K562 (cell line): ENCODE results near the gene BAHD1. TPM values are rescaled to one million over a fixed set of nuclear protein-coding genes. Genes with fewer than 3 reads are reported as not detected.
A peak's percentile ranks its signal among the peaks of the same experiment; 100 is the strongest.

Experiments
- ATAC-seq: fragments of 200-7000 bp; cut with Tn5 transposase; 3 replicates; pipeline ENCODE4 v1.9.1; 2020; ENCODE audit warnings: moderate library complexity
- BruUV-seq: library from RNA; stranded (reverse); fragments of 400-500 nt; replicated peaks from 2 replicates; lab custom pipeline; 2021; lab: Mats Ljungman, UMichigan
- CTCF ChIA-PET: fragments of 300-600 bp; formaldehyde crosslinking; extraction: SDS; loops from one replicate; lab custom pipeline; 2021; ENCODE audit warnings: low intra/inter-chr PET ratio; lab: Yijun Ruan, JAX
- POLR2A ChIA-PET: fragments of 300-600, 350-650 bp; sonication (Branson Sonifier 250); formaldehyde crosslinking; extraction: SDS; loops from one replicate; lab custom pipeline; 2021; ENCODE audit warnings: antibody characterized with exemption, inconsistent platforms; lab: Yijun Ruan, JAX
- DNase-seq, 4 experiments: peaks; one replicate each; pipeline versions ENCODE4 v3.0.0 to v3.0.0-alpha.2; 2011 to 2018; ENCODE audit warnings: low spot score in 3 of 4, mixed read lengths in 3 of 4; ENCODE audit errors: extremely low read depth in 1 of 4
- FAIRE-seq: peaks from 2 replicates; lab custom pipeline; 2011; peaks lifted over from hg19 to GRCh38; lab: Jason Lieb, UNC
- H2AFZ ChIP-seq: 2 replicates; pipeline ENCODE4 v1.6.0; 2011; ENCODE audit warnings: low read depth, low read length, control low read depth, inconsistent platforms
- H3K27ac ChIP-seq: fragments of 200-600 bp; 3 replicates; pipeline ENCODE4 v1.8.0; 2011; ENCODE audit warnings: low read depth, mild to moderate bottlenecking, control low read depth, inconsistent platforms, low read length, moderate library complexity, mixed read lengths; ENCODE audit errors: extremely low read depth
- H3K27me3 ChIP-seq, 2 experiments: fragments of 300-600 bp in 1 of 2; 2 replicates in 1 of 2; 3 replicates in 1 of 2; pipeline versions ENCODE4 v1.6.0 to v1.8.0; 2011; ENCODE audit warnings: inconsistent platforms in 2 of 2, low read length in 2 of 2, mild to moderate bottlenecking in 1 of 2, mixed read lengths in 1 of 2, moderate library complexity in 1 of 2; ENCODE audit not compliant: control insufficient read depth in 2 of 2, insufficient read depth in 2 of 2
- H3K36me3 ChIP-seq: fragments of 300-600 bp; 3 replicates; pipeline ENCODE4 v1.8.0; 2011; ENCODE audit warnings: mild to moderate bottlenecking, low read length, inconsistent platforms; ENCODE audit not compliant: control insufficient read depth, insufficient read depth
- H3K4me1 ChIP-seq, 2 experiments: fragments of 200-600 bp in 1 of 2; replicated peaks in 1 of 2; 2 replicates in 1 of 2; 3 replicates in 1 of 2; pipeline versions ENCODE4 v1.5.1 to v1.8.0; 2011; ENCODE audit warnings: inconsistent platforms in 2 of 2, low read length in 2 of 2, mild to moderate bottlenecking in 1 of 2, mixed read lengths in 1 of 2, moderate library complexity in 1 of 2; ENCODE audit not compliant: control insufficient read depth in 2 of 2, insufficient read depth in 2 of 2
- H3K4me2 ChIP-seq: 2 replicates; pipeline ENCODE4 v1.6.1; 2011; ENCODE audit warnings: low read length, control low read depth, inconsistent platforms, mixed read lengths; ENCODE audit not compliant: insufficient read depth
- H3K4me3 ChIP-seq: fragments of 200-600 bp; sonication (generic), shearing (Covaris generic); 2 replicates; pipeline ENCODE4 v1.5.1; 2016; ENCODE audit warnings: control low read depth, inconsistent platforms
- H3K79me2 ChIP-seq: fragments of 200-600 bp; 3 replicates; pipeline ENCODE4 v1.8.0; 2011; ENCODE audit warnings: low read length, inconsistent platforms; ENCODE audit not compliant: control insufficient read depth, insufficient read depth
- H3K9ac ChIP-seq, 2 experiments: 2 replicates each; pipeline versions ENCODE4 v1.6.0 to v1.6.1; 2011; ENCODE audit warnings: low read depth in 2 of 2, low read length in 2 of 2, control low read depth in 1 of 2, inconsistent platforms in 1 of 2, mild to moderate bottlenecking in 1 of 2, mixed read lengths in 1 of 2; ENCODE audit not compliant: insufficient read depth in 1 of 2
- H3K9me1 ChIP-seq: one replicate; pipeline ENCODE4 v1.6.0; 2011; ENCODE audit warnings: inconsistent platforms, mild to moderate bottlenecking, low read length, moderate library complexity; ENCODE audit not compliant: control insufficient read depth, insufficient read depth
- H3K9me3 ChIP-seq: replicated peaks from 2 replicates; pipeline ENCODE4 v1.5.1; 2011; ENCODE audit warnings: low read depth, low read length, inconsistent platforms; ENCODE audit not compliant: control insufficient read depth, insufficient read depth
- H4K20me1 ChIP-seq: replicated peaks from 2 replicates; pipeline ENCODE4 v1.6.1; 2011; ENCODE audit warnings: low read length, inconsistent platforms, mixed read lengths; ENCODE audit not compliant: control insufficient read depth, insufficient read depth
- NFIC ChIP-seq: fragments of 450-650 bp; IDR thresholded peaks from 2 replicates; pipeline ENCODE4 v1.6.1; 2017; ENCODE audit warnings: mild to moderate bottlenecking, inconsistent platforms
- PRMT5 ChIP-seq: sonication (generic); formaldehyde crosslinking; IDR thresholded peaks from 2 replicates; pipeline ENCODE4 v1.5.0; 2020; ENCODE audit warnings: missing genetic modification reagents
- SPI1 ChIP-seq: IDR thresholded peaks from 2 replicates; pipeline ENCODE4 v1.6.1; 2011; ENCODE audit warnings: low read depth, low read length, control low read depth, borderline replicate concordance
- ZNF583 ChIP-seq: fragments of 250-450 bp; sonication (Bioruptor Pico); IDR thresholded peaks from 2 replicates; pipeline ENCODE4 v1.4.0; 2020
- ZNF76 ChIP-seq: fragments of 250-450 bp; sonication (Bioruptor Pico); IDR thresholded peaks from 2 replicates; pipeline ENCODE4 v1.4.0; 2020; ENCODE audit warnings: mild to moderate bottlenecking, moderate library complexity, borderline replicate concordance
- WGBS: fragments of 100-300 bp; shearing (Covaris generic); methylation state at CpG from one replicate; pipeline ENCODE4 v1.1.6; 2016; ENCODE audit warnings: low coverage, mixed read lengths; ENCODE audit not compliant: insufficient coverage; ENCODE audit errors: missing lambda C conversion rate; 5-methylcytosine and 5-hydroxymethylcytosine counted together
- in situ Hi-C: fragments of 300-500 bp; cut with MboI; formaldehyde crosslinking; loops from 4 replicates; pipeline ENCODE4 v1.15.0; 2018; ENCODE audit warnings: inconsistent platforms, mixed read lengths
- intact Hi-C: fragments of 100-400 bp; cut with micrococcal nuclease; formaldehyde crosslinking; loops from 2 replicates; pipeline ENCODE4 v1.14.2; 2022
- polyA plus RNA-seq, 8 experiments: library from polyadenylated mRNA; depleted of rRNA in 4 of 8; stranded (reverse) in 5 of 8; unstranded in 3 of 8; fragments of >200 nt; fragmentation: Nextera tagmentation in 2 of 8; fragmentation: Illumina TruSeq in 1 of 8; extraction: Ambion mirVana in 2 of 8; extraction: Trizol in 1 of 8; gene quantifications; 2 replicates each; pipeline versions ENCODE4 v1.2.1 to v1.2.3, GENCODE V29; 2011 to 2014; ENCODE audit warnings: inconsistent platforms in 1 of 8, missing spikeins in 1 of 8
- total RNA-seq, 7 experiments: library from RNA; depleted of rRNA in 6 of 7; stranded (reverse); fragments of >200 nt in 6 of 7; fragmentation: Illumina TruSeq in 2 of 7; extraction: Trizol in 2 of 7; gene quantifications; 2 replicates each; pipeline versions ENCODE4 v1.2.1 to v1.2.3, GENCODE V29; 2011 to 2021; ENCODE audit warnings: low replicate concordance in 1 of 7

Gene BAHD1
- total and polyA plus RNA-seq, 9 of the 15 experiments (the other 6 are each of a cell fraction or from before 2014, with no cell fraction given), result 0.55 to 38.5 (median 11.5) TPM

GRCh38 chr15:40420793-40421192, 20.0 kb upstream of the BAHD1 start:
- WGBS, result 69% methylated on average over 3 of the region's 3 CpGs
- in situ Hi-C loops, result loop anchor here (5.0 to 10.0 kb wide), 3 partner anchors 73 to 366 kb away; no protein-coding TSS in a partner anchor
- FAIRE-seq, result no peak

More at GRCh38 chr15:40420793-40421192, 20.0 kb upstream of the BAHD1 start:
- no peak overlapping the region for H3K4me3 ChIP-seq
- no peak for TF ChIP-seq ZNF583
- peak; percentile 14; the same call in 1 of the 2 replicates for TF ChIP-seq SPI1
- no peak for TF ChIP-seq ZNF76 (CRISPR knock-in tag)
- TF ChIP-seq PRMT5 (CRISPR knock-in tag), result no peak
- peak; percentile 79 for TF ChIP-seq NFIC
- 0 out of 4 replicates have a peak overlapping the region, but pooled peaks of 1 of the 2 experiments have one; percentile 18 for H3K9ac ChIP-seq
- no peaks in the 10 kb centered on the region for H4K20me1 ChIP-seq
- H3K79me2 ChIP-seq, result no peaks in the 10 kb centered on the region
- no peaks in the 10 kb centered on the region for H3K9me3 ChIP-seq
- intact Hi-C loops, result loop anchor here (5.0 kb wide), 2 partner anchors 63 to 98 kb away; partner anchors contain the start of genes DISP2 and INAFM2
- no peaks in the 10 kb centered on the region for H3K9me1 ChIP-seq
- H3K27ac ChIP-seq, result no peak overlapping the region
- DNase-seq, result no peak
- no TSS peak for BruUV-seq
- no peak overlapping the region for H2AFZ ChIP-seq
- ATAC-seq, result no peak
- H3K4me2 ChIP-seq, result no peak overlapping the region
- ChIA-PET POLR2A (interaction anchor here (1.0 kb wide), 1 partner anchor 46 kb away, joined by 3 read pairs; no protein-coding TSS in a partner anchor), CTCF (interaction anchor here (1.8 to 3.1 kb wide), 4 partner anchors 52 to 141 kb away, joined by 7 to 28 read pairs (median 26); no protein-coding TSS in a partner anchor)
- no peaks in the 10 kb centered on the region for H3K27me3 ChIP-seq
- H3K36me3 ChIP-seq, result no peaks in the 10 kb centered on the region
- H3K4me1 ChIP-seq, result peaks cover 0 to 14% of the 10 kb centered on the region in 2 experiments; a peak in 3 of 5 replicates
